Tibial nerve (tissue), 4 donors: ENCODE measurements around the gene MED15. TPM values are rescaled to one million over a fixed set of nuclear protein-coding genes. Genes with fewer than 3 reads are reported as not detected.

Experiments
- DNase-seq, 2 donors: peaks; one replicate each; pipeline ENCODE4 v3.0.0-alpha.2; 2019; ENCODE audit warnings: low spot score in 2 of 2
- H3K27ac ChIP-seq, 4 donors: fragments of 200-600 bp; sonication (generic) in 3 of 4; one replicate each; pipeline ENCODE4 v1.5.1; 2017 to 2019; ENCODE audit warnings: mild to moderate bottlenecking in 1 of 4
- H3K27me3 ChIP-seq, 2 donors: fragments of 200-600 bp; sonication (generic) in 1 of 2; one replicate each; pipeline versions ENCODE4 v1.5.1 to v1.6.0; 2017 to 2019
- H3K36me3 ChIP-seq, 3 donors: fragments of 200-600 bp; sonication (generic); one replicate each; pipeline ENCODE4 v1.5.1; 2018 to 2019
- H3K4me1 ChIP-seq, 4 donors: fragments of 200-600 bp; sonication (generic) in 3 of 4; one replicate each; pipeline ENCODE4 v1.5.1; 2017 to 2019
- H3K4me3 ChIP-seq, 4 donors: fragments of 200-600 bp; sonication (generic) in 3 of 4; one replicate each; pipeline ENCODE4 v1.5.1; 2017 to 2019; ENCODE audit warnings: mild to moderate bottlenecking in 1 of 4, moderate library complexity in 1 of 4
- H3K9me3 ChIP-seq, 4 donors: fragments of 200-600 bp; sonication (generic) in 3 of 4; one replicate each; pipeline ENCODE4 v1.5.1; 2017 to 2019
- CTCF ChIP-seq, 5 experiments: fragments of 200-600 bp in 3 of 5; fragments of 450-650 bp in 2 of 5; sonication (generic) in 3 of 5; IDR thresholded peaks; one replicate each; pipeline ENCODE4 v1.5.1; 2016 to 2019; ENCODE audit warnings: antibody characterized with exemption in 5 of 5, mild to moderate bottlenecking in 3 of 5, moderate library complexity in 2 of 5
- EP300 ChIP-seq, 2 donors: sonication (generic); formaldehyde crosslinking; IDR thresholded peaks; one replicate each; pipeline ENCODE4 v1.6.1; 2017; ENCODE audit warnings: antibody characterized with exemption in 2 of 2, mild to moderate bottlenecking in 1 of 2
- POLR2A ChIP-seq, 2 donors: fragments of 450-650 bp; IDR thresholded peaks; one replicate each; pipeline ENCODE4 v1.6.1; 2017; ENCODE audit warnings: antibody characterized with exemption in 2 of 2, mild to moderate bottlenecking in 2 of 2, moderate library complexity in 2 of 2
- WGBS, 2 donors: methylation state at CpG; one replicate each; pipeline ENCODE4 v1.1.5; 2018; 5-methylcytosine and 5-hydroxymethylcytosine counted together
- total RNA-seq, 4 donors: library from RNA; depleted of rRNA; stranded (reverse); fragments of >200 nt; gene quantifications; one replicate each; pipeline ENCODE4 v1.1.0, GENCODE V29; 2016

MED15 gene
- total RNA-seq, 4 donors from 2014 or later = 49.2 to 147 (median 102) TPM

- Histone ChIP-seq H3K27me3 (no peaks in the 10 kb centered on the region), H3K27ac (no peak overlapping the region), H3K36me3 (peaks cover 8 to 96% (median 33%) of the 10 kb centered on the region in 3 donors)
Observed at GRCh38 chr22:20573176-20573832, 65.9 kb downstream of the MED15 start.

GRCh38 chr22:20573833-20574615 is 66.6 kb downstream of the MED15 start:
- 84 to 90% methylated on average over 29 of the region's 29 CpGs for WGBS, 2 donors
- H3K27ac ChIP-seq = no peak overlapping the region

More at GRCh38 chr22:20573176-20573832, 65.9 kb downstream of the MED15 start:
- no peak for TF ChIP-seq CTCF (IDR thresholded peaks at IDR 0.05)
- WGBS, 2 donors = 79 to 84% methylated on average over 8 of the region's 8 CpGs
- DNase-seq = no peak
- Histone ChIP-seq H3K9me3 (no peaks in the 10 kb centered on the region), H3K4me1 (peaks cover 0 to 40% (median 25%) of the 10 kb centered on the region in 4 donors), H3K4me3 (no peak overlapping the region)

GRCh38 chr22:20574920-20575353 is 67.5 kb downstream of the MED15 start:
- Histone ChIP-seq H3K36me3 (peaks cover 8 to 96% (median 29%) of the 10 kb centered on the region in 3 donors), H3K27ac (no peak overlapping the region), H3K4me1 (peaks cover 0 to 36% (median 11%) of the 10 kb centered on the region in 4 donors), H3K4me3 (no peak overlapping the region), H3K27me3 (no peaks in the 10 kb centered on the region), H3K9me3 (no peaks in the 10 kb centered on the region)
- no peak for TF ChIP-seq POLR2A (IDR thresholded peaks at IDR 0.05)
- no peak for TF ChIP-seq CTCF (IDR thresholded peaks at IDR 0.05)
- no peak for TF ChIP-seq EP300 (IDR thresholded peaks at IDR 0.05)
- WGBS, 2 donors = 87 to 94% methylated on average over 18 of the region's 18 CpGs
- no peak for DNase-seq

More at GRCh38 chr22:20573833-20574615, 66.6 kb downstream of the MED15 start:
- Histone ChIP-seq H3K27me3 (no peaks in the 10 kb centered on the region), H3K36me3 (peaks cover 8 to 96% (median 29%) of the 10 kb centered on the region in 3 donors), H3K9me3 (no peaks in the 10 kb centered on the region), H3K4me3 (no peak overlapping the region), H3K4me1 (peaks cover 0 to 40% (median 17%) of the 10 kb centered on the region in 4 donors)
- no peak for DNase-seq
- TF ChIP-seq POLR2A (IDR thresholded peaks at IDR 0.05) = no peak
- no peak for TF ChIP-seq EP300 (IDR thresholded peaks at IDR 0.05)
- no peak for TF ChIP-seq CTCF (IDR thresholded peaks at IDR 0.05)

GRCh38 chr22:20575724-20576444 is 68.5 kb downstream of the MED15 start:
- Histone ChIP-seq H3K4me1 (peaks cover 0 to 39% (median 11%) of the 10 kb centered on the region in 4 donors), H3K9me3 (no peaks in the 10 kb centered on the region), H3K36me3 (peaks cover 8 to 98% (median 29%) of the 10 kb centered on the region in 3 donors), H3K4me3 (no peak overlapping the region), H3K27ac (peak overlapping the region in 1 of 4 donors; percentile 52), H3K27me3 (no peaks in the 10 kb centered on the region)
- TF ChIP-seq EP300 (IDR thresholded peaks at IDR 0.05) (no peak), CTCF (IDR thresholded peaks at IDR 0.05) (no peak), POLR2A (IDR thresholded peaks at IDR 0.05) (no peak)
- 86% methylated on average over 6 of the region's 6 CpGs for WGBS, 2 donors
- no peak for DNase-seq
